ENCODE data around the gene ANAPC16. TPM values are rescaled to one million over a fixed set of nuclear protein-coding genes. Genes with fewer than 3 reads are reported as not detected.

ANAPC16 gene
- total and polyA plus RNA-seq, 8 donors = 86.0 to 167 (median 152) TPM

DNA sequence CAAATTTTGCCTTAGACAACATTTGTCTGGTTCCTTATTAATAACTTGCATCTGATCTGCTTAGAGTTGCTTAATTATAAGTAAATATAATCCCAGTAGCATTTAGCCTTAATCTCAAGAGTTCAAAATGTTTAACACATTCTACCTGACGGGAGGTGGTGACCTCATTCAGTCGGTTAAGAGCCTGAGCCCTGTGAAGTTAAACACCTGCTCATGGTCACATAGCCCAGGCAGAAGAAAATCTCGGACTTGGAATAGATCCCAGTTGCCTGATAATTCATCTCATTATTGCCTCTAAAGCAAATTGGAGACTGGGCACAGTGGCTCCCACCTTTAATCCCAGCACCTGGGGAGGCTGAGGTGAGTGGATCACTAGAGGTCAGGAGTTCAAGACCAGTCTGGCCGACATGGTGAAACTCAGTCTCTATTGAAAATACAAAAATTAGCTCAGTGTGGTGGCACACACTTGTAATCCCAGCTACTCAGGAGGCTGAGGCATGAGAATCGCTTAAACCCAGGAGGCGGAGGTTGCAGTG lies 18.8 kb downstream of the ANAPC16 start:
- Histone ChIP-seq H3K27ac (no peak overlapping the region), H3K27me3 (no peaks in the 10 kb centered on the region), H3K36me3 (peaks cover 0 to 82% of the 10 kb centered on the region in 2 donors), H3K9me3 (no peaks in the 10 kb centered on the region), H3K4me1 (peaks cover 7 to 15% of the 10 kb centered on the region in 2 donors), H3K4me3 (no peak overlapping the region)
- TF ChIP-seq, protein P1, sequence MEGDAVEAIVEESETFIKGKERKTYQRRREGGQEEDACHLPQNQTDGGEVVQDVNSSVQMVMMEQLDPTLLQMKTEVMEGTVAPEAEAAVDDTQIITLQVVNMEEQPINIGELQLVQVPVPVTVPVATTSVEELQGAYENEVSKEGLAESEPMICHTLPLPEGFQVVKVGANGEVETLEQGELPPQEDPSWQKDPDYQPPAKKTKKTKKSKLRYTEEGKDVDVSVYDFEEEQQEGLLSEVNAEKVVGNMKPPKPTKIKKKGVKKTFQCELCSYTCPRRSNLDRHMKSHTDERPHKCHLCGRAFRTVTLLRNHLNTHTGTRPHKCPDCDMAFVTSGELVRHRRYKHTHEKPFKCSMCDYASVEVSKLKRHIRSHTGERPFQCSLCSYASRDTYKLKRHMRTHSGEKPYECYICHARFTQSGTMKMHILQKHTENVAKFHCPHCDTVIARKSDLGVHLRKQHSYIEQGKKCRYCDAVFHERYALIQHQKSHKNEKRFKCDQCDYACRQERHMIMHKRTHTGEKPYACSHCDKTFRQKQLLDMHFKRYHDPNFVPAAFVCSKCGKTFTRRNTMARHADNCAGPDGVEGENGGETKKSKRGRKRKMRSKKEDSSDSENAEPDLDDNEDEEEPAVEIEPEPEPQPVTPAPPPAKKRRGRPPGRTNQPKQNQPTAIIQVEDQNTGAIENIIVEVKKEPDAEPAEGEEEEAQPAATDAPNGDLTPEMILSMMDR (IDR thresholded peaks at IDR 0.05) = no peak
- intact Hi-C loops (cut with DNase I) = no loop called here
- DNase-seq (no peak), ATAC-seq (no peak)

DNA sequence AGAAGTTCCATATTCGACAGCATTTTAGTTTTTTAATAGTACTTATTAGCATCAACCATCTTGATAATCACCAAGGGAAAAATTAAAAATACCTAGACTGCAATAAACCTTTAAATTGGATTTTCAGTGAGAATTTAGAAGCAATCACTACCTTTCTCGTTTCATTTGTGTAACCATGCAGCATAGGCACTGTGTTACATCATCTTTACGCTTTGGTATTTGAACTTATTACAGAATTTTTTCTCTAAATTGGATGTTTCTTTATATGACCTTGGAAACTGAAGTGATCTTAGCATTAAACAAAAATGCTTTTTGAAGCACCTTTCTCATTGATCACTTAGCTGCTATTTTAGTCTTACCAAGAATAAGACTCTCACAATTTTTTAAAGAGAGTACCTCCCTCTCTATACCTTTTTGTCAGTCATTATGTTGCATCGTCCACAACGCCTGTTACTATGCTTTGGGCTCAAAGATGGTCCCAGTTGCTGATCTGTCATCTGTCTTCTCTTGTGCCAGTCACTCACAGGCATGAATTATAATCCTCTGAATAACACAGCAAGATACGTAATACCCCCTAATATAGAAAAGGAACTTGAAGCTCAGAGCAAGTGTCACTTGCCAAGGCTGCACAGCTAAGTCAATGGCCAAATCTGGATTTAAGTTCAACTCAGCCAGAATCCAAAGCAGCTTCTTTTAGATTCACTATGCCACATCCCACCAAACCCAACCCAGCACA lies 19.9 kb downstream of the ANAPC16 start:
- peak overlapping the region in 1 of 2 donors; percentile 8 for H3K27ac ChIP-seq
- H3K36me3 ChIP-seq = peaks cover 0 to 75% of the 10 kb centered on the region in 2 donors
- peaks cover 0 to 4% of the 10 kb centered on the region in 2 donors for H3K4me1 ChIP-seq

DNA sequence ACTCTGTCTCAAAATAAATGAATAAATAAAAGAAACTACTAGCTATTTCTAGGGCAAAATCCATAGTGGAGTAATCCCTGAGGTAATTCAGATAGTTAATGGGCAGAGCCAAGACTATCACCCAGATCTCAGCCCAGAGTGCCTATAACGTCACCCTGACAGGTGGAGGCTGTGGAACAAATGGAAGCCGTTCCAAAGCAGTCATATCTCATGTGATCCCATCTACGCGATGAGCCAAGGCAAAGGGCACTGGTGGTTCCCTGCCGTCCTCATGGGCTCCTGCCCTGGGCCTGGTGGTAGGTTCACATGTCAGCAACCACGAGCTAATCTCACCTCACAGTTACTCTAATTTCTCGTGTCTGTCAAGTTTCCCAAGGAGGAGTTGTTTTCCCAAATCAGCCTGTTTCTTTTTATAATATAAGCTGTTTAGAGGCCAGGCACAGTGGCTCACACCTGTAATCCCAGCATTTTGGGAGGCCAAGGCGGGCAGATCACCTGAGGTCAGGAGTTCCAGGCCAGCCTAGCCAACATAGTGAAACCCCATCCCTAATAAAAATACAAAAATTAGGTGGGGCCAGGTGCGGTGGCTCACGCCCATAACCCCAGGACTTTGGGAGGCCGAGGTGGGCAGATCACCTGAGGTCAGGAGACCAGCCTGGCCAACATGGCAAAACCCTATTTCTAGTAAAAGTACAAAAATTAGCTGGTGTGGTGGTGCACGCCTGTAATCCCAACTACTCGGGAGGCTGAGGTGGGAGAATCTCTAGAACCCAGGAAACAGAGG lies 22.8 kb downstream of the ANAPC16 start:
- no peaks in the 10 kb centered on the region for H3K9me3 ChIP-seq
- DNase-seq (peak in 1 of 4 donors; percentile 13), ATAC-seq (no peak)
- H3K4me3 ChIP-seq = no peak overlapping the region
- H3K27ac ChIP-seq = no peak overlapping the region
- TF ChIP-seq, protein P1 (IDR thresholded peaks at IDR 0.05) = no peak
- H3K27me3 ChIP-seq = no peaks in the 10 kb centered on the region
- intact Hi-C loops (cut with DNase I) = no loop called here
- H3K36me3 ChIP-seq = peaks cover 0 to 47% of the 10 kb centered on the region in 2 donors
- peaks cover 18 to 27% of the 10 kb centered on the region in 2 donors for H3K4me1 ChIP-seq

More for the DNA sequence above, 19.9 kb downstream of the ANAPC16 start:
- TF ChIP-seq, protein P1 (IDR thresholded peaks at IDR 0.05) = no peak
- Histone ChIP-seq H3K27me3 (no peaks in the 10 kb centered on the region), H3K9me3 (no peaks in the 10 kb centered on the region), H3K4me3 (no peak overlapping the region)
- no peak for ATAC-seq
- DNase-seq = no peak
- intact Hi-C loops (cut with DNase I) = no loop called here

DNA sequence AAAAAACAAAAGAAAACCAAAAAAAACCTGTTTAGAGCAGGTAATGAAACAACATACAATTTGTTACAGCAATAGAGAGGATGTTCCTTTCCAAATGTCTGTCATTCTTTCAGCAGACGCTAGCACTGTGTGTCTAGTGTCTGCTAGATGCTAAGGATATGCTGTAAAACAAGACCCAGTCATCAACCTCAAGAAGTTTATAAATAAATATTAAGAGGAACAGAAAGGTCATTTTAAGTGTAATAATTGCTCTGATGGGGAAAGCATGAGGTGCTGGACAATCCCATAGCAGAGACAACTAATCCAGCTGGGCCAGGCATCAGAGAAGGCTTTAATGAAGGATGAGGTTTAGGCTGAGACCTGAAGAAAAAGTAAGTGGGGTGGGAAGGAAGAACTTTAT lies 23.6 kb downstream of the ANAPC16 start:
- ATAC-seq (no peak), DNase-seq (no peak)
- H3K27ac ChIP-seq = no peak overlapping the region
- H3K36me3 ChIP-seq = peaks cover 0 to 38% of the 10 kb centered on the region in 2 donors
- TF ChIP-seq, protein P1 (IDR thresholded peaks at IDR 0.05) = no peak
- H3K9me3 ChIP-seq = no peaks in the 10 kb centered on the region
- intact Hi-C loops (cut with DNase I) = no loop called here
- H3K4me3 ChIP-seq = no peak overlapping the region
- peaks cover 25 to 35% of the 10 kb centered on the region in 2 donors for H3K4me1 ChIP-seq
- no peaks in the 10 kb centered on the region for H3K27me3 ChIP-seq

DNA sequence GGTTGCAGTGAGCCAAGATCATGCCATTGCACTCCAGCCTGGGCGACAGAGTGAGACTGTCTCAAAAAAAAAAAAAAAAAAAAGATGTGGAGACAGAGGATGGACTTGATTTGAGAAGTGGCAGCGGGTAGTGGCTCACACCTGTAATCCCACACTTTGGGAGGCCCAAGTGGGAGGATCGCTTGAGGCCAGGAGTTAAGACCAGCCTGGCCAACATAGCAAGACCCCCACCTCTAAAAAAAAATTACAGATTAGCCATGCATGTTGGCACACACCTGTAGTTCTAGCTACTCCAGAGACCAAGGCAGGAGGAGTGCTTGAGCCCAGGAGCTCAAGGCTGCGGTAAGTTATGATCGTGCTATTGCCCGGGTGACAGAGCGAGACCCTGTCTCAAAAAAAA lies 24.6 kb downstream of the ANAPC16 start:
- intact Hi-C loops (cut with DNase I) = no loop called here
- Histone ChIP-seq H3K27ac (no peak overlapping the region), H3K9me3 (no peaks in the 10 kb centered on the region), H3K4me3 (no peak overlapping the region), H3K36me3 (peaks cover 0 to 29% of the 10 kb centered on the region in 2 donors), H3K27me3 (no peaks in the 10 kb centered on the region), H3K4me1 (peaks cover 34 to 45% of the 10 kb centered on the region in 2 donors)
- ATAC-seq (no peak), DNase-seq (peak in 1 of 4 donors; percentile 8)
- TF ChIP-seq, protein P1 (IDR thresholded peaks at IDR 0.05) = no peak

Measured in left lung (tissue), 10 donors.